Astrocyte (in vitro differentiated cells and primary cell): ENCODE measurements around the gene FAM117A. TPM values are rescaled to one million over a fixed set of nuclear protein-coding genes. Genes with fewer than 3 reads are reported as not detected.

Experiments
- DNase-seq: peaks from one replicate; pipeline ENCODE4 v3.0.0-alpha.2; 2010; ENCODE audit warnings: low read depth
- FAIRE-seq: peaks from 2 replicates; lab custom pipeline; 2011; peaks lifted over from hg19 to GRCh38; lab: Jason Lieb, UNC
- H2AFZ ChIP-seq: 2 replicates; pipeline ENCODE4 v1.6.0; 2012; ENCODE audit warnings: low read depth, low read length, inconsistent platforms
- H3K27ac ChIP-seq: 2 replicates; pipeline ENCODE4 v1.5.1; 2011; ENCODE audit warnings: low read depth, low read length, inconsistent platforms
- H3K27me3 ChIP-seq: 2 replicates; pipeline ENCODE4 v1.6.0; 2011; ENCODE audit warnings: low read length, inconsistent platforms; ENCODE audit not compliant: insufficient read depth
- H3K36me3 ChIP-seq: 2 replicates; pipeline ENCODE4 v1.5.1; 2011; ENCODE audit warnings: low read length, inconsistent platforms; ENCODE audit not compliant: insufficient read depth
- H3K4me1 ChIP-seq: 2 replicates; pipeline ENCODE4 v1.5.1; 2011; ENCODE audit warnings: low read length, inconsistent platforms; ENCODE audit not compliant: insufficient read depth
- H3K4me2 ChIP-seq: 2 replicates; pipeline ENCODE4 v1.6.0; 2012; ENCODE audit warnings: low read length, inconsistent platforms
- H3K4me3 ChIP-seq: 2 replicates; pipeline ENCODE4 v1.5.1; 2011; ENCODE audit warnings: low read depth, mild to moderate bottlenecking, low read length, inconsistent platforms; ENCODE audit not compliant: insufficient read depth
- H3K79me2 ChIP-seq: 2 replicates; pipeline ENCODE4 v1.6.0; 2012; ENCODE audit warnings: mild to moderate bottlenecking, low read length, inconsistent platforms; ENCODE audit not compliant: insufficient read depth
- H3K9ac ChIP-seq: 2 replicates; pipeline ENCODE4 v1.6.0; 2012; ENCODE audit warnings: mild to moderate bottlenecking, low read length, inconsistent platforms
- H3K9me3 ChIP-seq: 2 replicates; pipeline ENCODE4 v1.5.1; 2012; ENCODE audit warnings: low read depth, mild to moderate bottlenecking, low read length, inconsistent platforms; ENCODE audit not compliant: insufficient read depth
- H4K20me1 ChIP-seq: 2 replicates; pipeline ENCODE4 v1.6.0; 2012; ENCODE audit warnings: low read length, inconsistent platforms; ENCODE audit not compliant: insufficient read depth
- H3K27ac Mint-ChIP-seq: one replicate; pipeline ENCODE4 v1.8.0; 2021; ENCODE audit warnings: mild to moderate bottlenecking, mixed read lengths; ENCODE audit not compliant: unreplicated experiment
- H3K27me3 Mint-ChIP-seq: one replicate; pipeline ENCODE4 v1.8.0; 2021; ENCODE audit warnings: low read depth, mixed read lengths; ENCODE audit not compliant: unreplicated experiment
- H3K36me3 Mint-ChIP-seq: one replicate; pipeline ENCODE4 v1.8.0; 2021; ENCODE audit warnings: low read depth, mixed read lengths; ENCODE audit not compliant: unreplicated experiment
- H3K4me1 Mint-ChIP-seq: one replicate; pipeline ENCODE4 v1.8.0; 2021; ENCODE audit warnings: low read depth, mixed read lengths; ENCODE audit not compliant: unreplicated experiment
- H3K4me3 Mint-ChIP-seq: one replicate; pipeline ENCODE4 v1.8.0; 2021; ENCODE audit warnings: mild to moderate bottlenecking, moderate library complexity, mixed read lengths; ENCODE audit not compliant: unreplicated experiment
- H3K9me3 Mint-ChIP-seq: one replicate; pipeline ENCODE4 v1.8.0; 2021; ENCODE audit warnings: mild to moderate bottlenecking, mixed read lengths; ENCODE audit not compliant: unreplicated experiment
- CTCF ChIP-seq: IDR thresholded peaks from 2 replicates; pipeline ENCODE4 v1.5.1; 2011; ENCODE audit warnings: low read depth, mild to moderate bottlenecking, inconsistent platforms, low read length, moderate library complexity; ENCODE audit not compliant: insufficient read depth
- EZH2 ChIP-seq: IDR thresholded peaks from 2 replicates; pipeline ENCODE4 v1.6.1; 2012; ENCODE audit warnings: mild to moderate bottlenecking, low read length, inconsistent platforms; ENCODE audit not compliant: insufficient read depth
- total RNA-seq: library from RNA; stranded (reverse); gene quantifications from 2 replicates; pipeline ENCODE4 v1.2.1, GENCODE V29; 2021

FAM117A gene
- total RNA-seq, 1 donor from 2014 or later = 8.0 TPM

- no peaks in the 10 kb centered on the region for H3K9me3 Mint-ChIP-seq
- peaks cover 10% of the 10 kb centered on the region for H3K36me3 Mint-ChIP-seq
- H3K79me2 ChIP-seq = peaks cover 74% of the 10 kb centered on the region
- DNase-seq = no peak
- no peaks in the 10 kb centered on the region for H3K4me1 ChIP-seq
- no peak overlapping the region for H2AFZ ChIP-seq
- no peaks in the 10 kb centered on the region for H3K9me3 ChIP-seq
- TF ChIP-seq CTCF = no peak
- TF ChIP-seq EZH2 = no peak
- H3K36me3 ChIP-seq = no peaks in the 10 kb centered on the region
- peaks cover 6% of the 10 kb centered on the region for H3K4me1 Mint-ChIP-seq
- H3K4me3 ChIP-seq = no peak overlapping the region
- FAIRE-seq = no peak
- H3K4me2 ChIP-seq = no peak overlapping the region
- H4K20me1 ChIP-seq = peaks cover 52% of the 10 kb centered on the region
- H3K27me3 Mint-ChIP-seq = no peaks in the 10 kb centered on the region
- H3K4me3 Mint-ChIP-seq = no peak overlapping the region
- no peak overlapping the region for H3K9ac ChIP-seq
- no peaks in the 10 kb centered on the region for H3K27me3 ChIP-seq
- no peak overlapping the region for H3K27ac Mint-ChIP-seq
- H3K27ac ChIP-seq = no peak overlapping the region
These were observed 99.2 kb downstream of the FAM117A start for GRCh38 chr17:49664706-49665211.

Other genes with a start within 250 kb of the FAM117A start
- 0.19 and 0.43 TPM in 2 replicates for gene NXPH3, start 188.3 kb downstream of the FAM117A start, total RNA-seq
- 46.6 and 48.6 TPM in 2 replicates for gene SPOP, start 86.0 kb downstream of the FAM117A start, total RNA-seq
- 54.3 and 61.1 TPM in 2 replicates for gene SLC35B1, start 56.2 kb downstream of the FAM117A start, total RNA-seq
- 40.8 and 42.0 TPM in 2 replicates for gene KAT7, start 24.6 kb upstream of the FAM117A start, total RNA-seq
- not detected in 2 replicates for gene TAC4, start 83.9 kb upstream of the FAM117A start, total RNA-seq
- gene DLX4, start 205.1 kb upstream of the FAM117A start, total RNA-seq = not detected in 2 replicates
- gene DLX3, start 231.1 kb upstream of the FAM117A start, total RNA-seq = 1.00 and 1.2 TPM in 2 replicates